Large intestine (tissue), 3 donors: ENCODE data around the gene CSHL1. TPM values are rescaled to one million over a fixed set of nuclear protein-coding genes. Genes with fewer than 3 reads are reported as not detected.

Experiments used
- DNase-seq, 2 donors: peaks; one replicate each; pipeline versions ENCODE4 v3.0.0 to v3.0.0-alpha.2; 2013
- H3K27ac ChIP-seq: one replicate; pipeline ENCODE4 v1.5.1; 2013; ENCODE audit warnings: low read length
- H3K27me3 ChIP-seq: 2 replicates; pipeline ENCODE4 v1.6.1; 2013; ENCODE audit warnings: low read length; ENCODE audit not compliant: control insufficient read depth, insufficient read depth
- H3K36me3 ChIP-seq: 2 replicates; pipeline ENCODE4 v1.6.1; 2013; ENCODE audit warnings: low read length; ENCODE audit not compliant: control insufficient read depth, insufficient read depth
- H3K4me1 ChIP-seq: one replicate; pipeline ENCODE4 v1.6.1; 2013; ENCODE audit warnings: low read length; ENCODE audit not compliant: control insufficient read depth, insufficient read depth
- H3K4me3 ChIP-seq: one replicate; pipeline ENCODE4 v1.5.1; 2013; ENCODE audit warnings: low read length
- H3K9me3 ChIP-seq: one replicate; pipeline ENCODE4 v1.6.1; 2013; ENCODE audit warnings: mild to moderate bottlenecking, low read depth, low read length, moderate library complexity; ENCODE audit not compliant: control insufficient read depth
- WGBS: methylation state at CpG from one replicate; pipeline ENCODE4 v1.1.5; 2013; ENCODE audit warnings: low lambda C conversion rate; ENCODE audit not compliant: insufficient coverage; 5-methylcytosine and 5-hydroxymethylcytosine counted together
- polyA plus RNA-seq: library from polyadenylated mRNA; unstranded; fragments of 120-200 nt; gene quantifications from one replicate; pipeline ENCODE4 v1.2.1, GENCODE V29; 2013

Gene CSHL1
- polyA plus RNA-seq, 1 donor: not detected

DNA sequence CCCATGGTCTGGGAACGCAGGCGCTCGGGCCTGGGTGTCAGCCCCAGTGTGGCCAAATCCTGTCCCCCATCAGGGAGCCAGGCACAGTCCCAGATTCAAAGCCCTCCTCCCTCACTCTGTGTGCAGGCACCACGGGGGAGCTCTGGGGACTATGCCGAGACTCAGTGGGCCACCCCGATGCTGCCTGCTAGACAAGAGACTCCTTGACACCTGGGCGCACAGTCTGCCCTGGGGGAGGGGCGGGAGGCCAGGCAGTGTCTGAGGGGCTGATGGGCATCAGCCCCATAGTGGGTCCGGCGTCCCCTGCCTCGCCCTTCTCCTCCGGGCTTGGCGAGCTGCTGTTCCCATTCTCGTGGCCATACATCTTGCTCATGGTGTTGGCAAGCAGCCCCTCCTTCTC is 29.5 kb upstream of the CSHL1 start:
- H3K4me1 ChIP-seq: no peaks in the 10 kb centered on the region
- H3K36me3 ChIP-seq: no peaks in the 10 kb centered on the region
- H3K9me3 ChIP-seq: peaks cover 5% of the 10 kb centered on the region
- no peak for DNase-seq
- H3K4me3 ChIP-seq: no peak overlapping the region
- H3K27ac ChIP-seq: no peak overlapping the region
- WGBS: no CpG with 5 or more reads among the region's 14 CpGs
- H3K27me3 ChIP-seq: no peaks in the 10 kb centered on the region

DNA sequence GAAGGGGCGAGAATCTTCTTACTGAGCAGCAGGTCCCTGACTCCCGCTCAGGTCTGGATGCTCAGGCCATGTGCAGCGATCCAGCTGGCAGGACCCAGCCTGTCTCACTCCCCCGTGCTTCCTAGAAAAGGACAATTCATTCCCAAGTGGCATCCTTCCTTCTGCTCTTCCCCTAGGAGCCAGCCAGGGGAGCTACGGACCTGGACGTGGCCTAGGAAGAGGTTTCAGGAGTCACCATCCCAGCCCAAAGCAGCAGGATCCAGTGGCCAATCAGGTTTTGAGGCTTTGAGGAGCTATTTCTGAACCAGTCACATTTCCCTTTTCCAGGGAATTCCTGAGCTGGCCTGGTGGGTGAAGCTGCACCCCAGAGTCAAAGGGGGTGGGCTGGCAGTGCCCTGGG is 28.8 kb upstream of the CSHL1 start:
- no peak for DNase-seq
- no CpG with 5 or more reads among the region's 6 CpGs for WGBS
- H3K4me1 ChIP-seq: no peaks in the 10 kb centered on the region
- no peaks in the 10 kb centered on the region for H3K36me3 ChIP-seq
- no peak overlapping the region for H3K27ac ChIP-seq
- peaks cover 5% of the 10 kb centered on the region for H3K9me3 ChIP-seq
- H3K4me3 ChIP-seq: no peak overlapping the region
- H3K27me3 ChIP-seq: no peaks in the 10 kb centered on the region

DNA sequence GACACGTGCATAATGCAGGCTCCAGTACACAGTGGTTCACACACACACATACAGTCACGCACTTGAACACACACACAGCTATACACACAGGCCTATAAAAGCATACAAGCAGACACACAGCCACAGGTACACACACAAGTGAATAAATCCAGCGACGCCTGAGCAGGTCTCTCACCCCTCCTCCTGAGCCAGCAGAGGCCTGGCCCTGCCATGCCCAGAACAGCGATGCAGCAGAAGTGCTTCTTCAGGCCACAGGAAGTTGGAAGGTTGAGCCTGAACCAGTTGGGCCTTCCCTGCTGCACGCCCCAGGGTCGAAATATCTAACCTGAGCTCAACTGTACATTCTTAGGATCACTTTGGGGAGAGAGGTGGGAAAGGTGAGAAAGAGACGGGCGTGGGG is 28.3 kb upstream of the CSHL1 start:
- Histone ChIP-seq H3K4me1 (no peaks in the 10 kb centered on the region), H3K27ac (no peak overlapping the region), H3K36me3 (no peaks in the 10 kb centered on the region), H3K4me3 (no peak overlapping the region), H3K27me3 (no peaks in the 10 kb centered on the region), H3K9me3 (peaks cover 5% of the 10 kb centered on the region)
- 90% methylated on average over 2 of the region's 9 CpGs for WGBS
- DNase-seq: no peak

DNA sequence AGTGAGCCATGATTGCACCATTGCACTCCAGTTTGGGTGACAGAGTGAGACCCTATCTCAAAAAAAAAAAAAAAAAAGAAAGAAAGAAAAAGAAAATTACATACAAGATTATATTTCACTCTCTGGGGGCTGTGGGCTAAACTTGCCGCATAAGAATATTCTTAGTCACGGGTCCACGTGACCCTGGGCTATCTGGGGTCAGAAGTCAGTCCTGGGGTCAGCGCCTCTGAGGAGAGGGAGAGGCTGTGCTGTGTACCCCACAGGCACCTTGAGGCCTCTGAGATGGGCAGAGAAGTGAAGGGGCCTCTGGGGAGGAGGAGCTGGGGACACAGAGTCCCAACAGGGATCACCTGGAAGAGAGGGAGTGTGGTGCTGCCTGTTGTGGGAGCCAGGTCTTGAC is 26.9 kb upstream of the CSHL1 start:
- Histone ChIP-seq H3K36me3 (no peaks in the 10 kb centered on the region), H3K9me3 (peaks cover 5% of the 10 kb centered on the region), H3K27ac (no peak overlapping the region), H3K4me1 (no peaks in the 10 kb centered on the region), H3K4me3 (no peak overlapping the region), H3K27me3 (no peaks in the 10 kb centered on the region)
- no peak for DNase-seq
- no CpG with 5 or more reads among the region's 4 CpGs for WGBS

DNA sequence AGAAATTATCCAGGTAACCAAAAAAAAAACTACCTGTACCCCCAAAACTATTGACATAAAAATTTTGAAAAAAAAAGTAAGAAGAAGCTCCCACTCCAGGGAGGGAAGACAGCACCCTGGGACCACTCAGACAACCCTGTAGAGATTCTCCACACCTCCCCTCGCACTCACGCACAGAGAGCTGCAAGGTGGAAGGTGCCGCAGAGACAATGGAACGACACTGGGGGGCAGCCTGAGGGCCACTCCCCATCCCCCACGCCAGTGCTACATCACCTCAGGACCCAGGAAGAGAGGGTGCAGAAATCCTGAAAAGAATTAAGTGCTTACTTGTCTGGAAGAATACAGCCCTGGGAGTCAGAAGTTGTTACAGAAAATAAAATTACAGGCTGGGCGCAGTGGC is 26.3 kb upstream of the CSHL1 start:
- no peaks in the 10 kb centered on the region for H3K27me3 ChIP-seq
- H3K4me3 ChIP-seq: no peak overlapping the region
- no peaks in the 10 kb centered on the region for H3K4me1 ChIP-seq
- H3K36me3 ChIP-seq: no peaks in the 10 kb centered on the region
- H3K9me3 ChIP-seq: peaks cover 5% of the 10 kb centered on the region
- WGBS: no CpG with 5 or more reads among the region's 6 CpGs
- no peak overlapping the region for H3K27ac ChIP-seq
- DNase-seq: no peak

DNA sequence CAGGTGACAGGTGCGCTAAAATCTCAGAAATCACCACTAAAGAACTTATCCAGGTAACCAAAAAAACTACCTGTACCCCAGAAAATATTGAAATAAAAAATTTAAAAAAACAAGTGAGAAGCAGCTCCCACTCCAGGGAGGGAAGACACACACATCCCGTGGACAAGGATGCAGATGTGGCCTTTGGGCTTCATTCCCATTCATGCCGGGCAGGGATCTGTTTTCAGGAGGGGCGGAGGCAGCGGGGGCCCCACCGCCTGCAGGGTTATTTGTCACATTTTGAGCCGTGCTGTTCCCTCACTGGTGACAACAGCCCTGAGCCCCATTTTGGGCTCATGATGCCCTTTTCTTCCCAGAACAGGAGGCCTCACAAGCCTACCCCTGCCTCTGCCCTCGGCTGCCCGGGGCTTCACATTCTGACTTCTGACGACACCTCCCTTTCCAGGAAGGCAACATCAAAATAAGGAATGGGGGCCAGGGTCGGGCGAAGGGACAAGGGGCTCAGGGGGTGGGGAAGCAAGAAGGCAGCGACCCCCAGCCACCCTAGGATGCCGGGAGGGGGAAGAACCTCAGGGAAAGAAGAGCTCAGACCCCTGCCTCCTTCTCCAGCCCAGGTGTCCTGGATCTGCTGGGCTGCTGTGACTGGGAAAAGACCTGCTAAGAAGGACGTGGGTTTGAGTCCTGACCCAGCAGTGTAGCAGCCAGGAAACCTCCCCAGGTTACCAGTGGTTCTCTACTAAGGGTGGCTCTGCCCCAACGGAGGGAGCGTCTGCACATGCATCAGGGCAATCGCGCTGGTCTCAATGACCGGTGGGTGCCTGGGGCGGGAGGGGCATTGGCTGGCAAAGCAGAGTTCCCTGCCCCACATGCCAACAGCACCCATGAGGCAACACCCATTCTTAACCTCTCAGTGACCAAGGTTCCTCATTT is 23.4 kb upstream of the CSHL1 start:
- Histone ChIP-seq H3K36me3 (no peaks in the 10 kb centered on the region), H3K27me3 (no peaks in the 10 kb centered on the region), H3K27ac (no peak overlapping the region), H3K4me1 (no peaks in the 10 kb centered on the region), H3K9me3 (no peaks in the 10 kb centered on the region), H3K4me3 (no peak overlapping the region)
- WGBS: 100% methylated on average over 1 of the region's 21 CpGs
- DNase-seq: no peak

DNA sequence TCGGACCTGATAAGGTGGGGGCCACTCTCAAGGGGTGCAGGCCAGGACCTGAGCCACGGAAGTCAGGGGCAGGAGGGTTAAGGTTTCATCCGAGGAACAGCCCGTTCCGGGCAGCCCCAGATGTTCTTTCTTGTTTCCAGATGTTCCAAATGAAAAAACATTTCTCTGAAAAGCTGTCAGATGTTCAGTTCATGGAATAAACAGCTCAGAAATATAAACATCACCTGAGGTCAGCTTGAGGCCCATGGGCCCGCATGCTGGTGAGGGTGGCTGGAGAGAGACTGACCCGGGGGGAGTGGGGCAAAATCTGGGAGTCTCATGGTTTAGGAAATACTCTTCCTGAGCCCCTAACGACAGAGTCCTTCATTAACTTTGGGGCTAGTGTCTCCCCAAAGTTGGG is 22.5 kb upstream of the CSHL1 start:
- no peak overlapping the region for H3K27ac ChIP-seq
- no peak overlapping the region for H3K4me3 ChIP-seq
- no peaks in the 10 kb centered on the region for H3K4me1 ChIP-seq
- H3K36me3 ChIP-seq: no peaks in the 10 kb centered on the region
- H3K9me3 ChIP-seq: no peaks in the 10 kb centered on the region
- no CpG with 5 or more reads among the region's 8 CpGs for WGBS
- no peaks in the 10 kb centered on the region for H3K27me3 ChIP-seq
- DNase-seq: no peak

DNA sequence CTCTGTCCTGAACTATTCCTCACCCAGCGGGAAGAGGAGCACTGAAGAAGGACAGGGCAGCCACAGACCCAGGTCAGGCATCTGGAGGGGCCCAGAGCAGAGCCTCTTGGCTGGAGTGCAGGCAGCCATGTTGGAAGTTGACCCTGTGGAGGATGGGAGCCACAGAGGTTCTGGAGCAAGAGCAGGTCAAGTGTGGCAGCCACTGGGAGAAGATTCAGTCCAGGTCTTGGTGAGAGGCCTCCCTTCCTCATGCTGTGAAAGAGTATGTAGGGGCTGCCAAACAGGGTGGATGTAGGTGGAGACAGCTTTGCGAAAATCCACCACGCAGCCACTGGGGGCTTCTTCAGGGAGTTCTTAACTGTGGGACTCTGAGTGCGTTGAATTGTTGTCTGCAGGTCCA is 21.7 kb upstream of the CSHL1 start:
- WGBS: no CpG with 5 or more reads among the region's 4 CpGs
- no peak overlapping the region for H3K4me3 ChIP-seq
- H3K27me3 ChIP-seq: no peaks in the 10 kb centered on the region
- no peaks in the 10 kb centered on the region for H3K9me3 ChIP-seq
- H3K4me1 ChIP-seq: no peaks in the 10 kb centered on the region
- no peak overlapping the region for H3K27ac ChIP-seq
- no peaks in the 10 kb centered on the region for H3K36me3 ChIP-seq
- DNase-seq: no peak

DNA sequence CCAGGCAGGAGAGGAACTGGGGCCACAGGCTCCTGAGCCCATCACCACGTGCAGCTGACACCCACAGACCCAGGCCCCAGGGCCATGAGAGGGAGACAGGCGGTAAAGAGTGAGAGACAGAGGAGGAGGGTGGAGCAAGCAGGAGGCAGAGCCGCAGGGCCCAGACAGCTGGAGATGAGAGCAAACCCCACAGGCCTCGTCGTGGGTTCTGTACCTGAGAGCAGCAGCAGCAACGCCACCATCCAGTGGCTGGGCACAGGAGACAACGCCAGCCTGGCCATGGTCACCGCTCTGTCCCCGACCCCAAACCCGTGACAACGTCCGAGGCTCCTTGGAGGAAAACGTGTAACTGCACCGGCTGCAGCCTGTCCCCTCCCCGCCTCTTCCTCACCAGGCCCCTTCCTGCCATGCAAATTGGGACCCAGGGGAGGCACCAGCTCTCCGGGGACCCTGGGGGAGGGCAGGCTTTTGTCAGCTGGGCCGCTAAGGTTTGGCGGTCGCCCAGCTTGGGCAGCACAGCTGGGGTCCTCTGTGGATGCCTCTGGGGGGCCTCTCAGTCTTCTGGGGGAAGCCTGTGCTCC is 21.0 kb upstream of the CSHL1 start, which contains the start of gene CD79B:
TSS of gene CD79B (minus strand) at position 351 of the 581 bp plus-strand sequence. CDS start at position 281, 70 bp downstream.
- Histone ChIP-seq H3K4me3 (no peak within 1 kb of the TSS), H3K4me1 (no peaks in the 10 kb centered on the region), H3K27me3 (no peaks in the 10 kb centered on the region), H3K9me3 (no peaks in the 10 kb centered on the region), H3K27ac (no peak within 1 kb of the TSS), H3K36me3 (no peaks in the 10 kb centered on the region)
- no peak for DNase-seq
- no CpG with 5 or more reads among the region's 19 CpGs for WGBS

DNA sequence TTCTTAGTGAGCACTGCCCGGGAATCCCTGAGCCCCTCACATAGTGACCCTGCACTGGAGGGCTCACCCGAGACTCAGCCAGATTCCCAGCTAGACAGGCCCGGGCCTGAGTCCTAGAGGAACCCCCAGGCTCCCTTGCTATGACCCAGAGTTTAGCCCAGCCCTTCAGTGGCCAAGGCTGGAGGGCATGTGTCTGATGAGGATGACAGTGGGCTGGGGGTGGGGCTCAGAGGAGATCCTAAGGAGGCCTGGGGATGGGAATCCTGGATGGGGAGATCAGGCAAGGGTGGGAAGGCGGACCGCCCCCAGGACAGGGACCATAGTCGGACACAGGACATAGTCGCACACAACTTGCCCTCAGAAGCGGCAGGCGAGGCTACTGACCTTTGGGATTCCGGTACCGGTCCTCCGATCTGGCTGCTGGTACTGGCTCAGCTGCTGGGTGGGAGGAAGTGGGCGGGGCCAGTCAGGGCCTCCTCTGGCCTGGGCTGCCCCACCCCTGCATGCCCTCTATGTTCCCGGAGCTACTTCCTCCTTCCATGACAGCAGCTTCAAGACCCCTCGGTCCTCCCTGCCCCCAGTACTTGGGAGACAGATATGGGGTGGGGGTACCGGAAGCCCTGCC is 20.0 kb upstream of the CSHL1 start:
- DNase-seq: peak in 1 of 2 donors; percentile 42
- Histone ChIP-seq H3K4me3 (no peak overlapping the region), H3K4me1 (no peaks in the 10 kb centered on the region), H3K36me3 (no peaks in the 10 kb centered on the region), H3K9me3 (no peaks in the 10 kb centered on the region), H3K27me3 (no peaks in the 10 kb centered on the region), H3K27ac (no peak overlapping the region)
- WGBS: no CpG with 5 or more reads among the region's 16 CpGs
